T-cell (primary cell): ENCODE measurements around the gene GPER1. TPM values are rescaled to one million over a fixed set of nuclear protein-coding genes. Genes with fewer than 3 reads are reported as not detected.

ENCODE experiments used
- ATAC-seq, 4 experiments: fragments of 200-7000 bp in 3 of 4; fragments of 150-1000 bp in 1 of 4; cut with Tn5 transposase; replicated peaks in 1 of 4; 1 replicate in 3 of 4; 2 replicates in 1 of 4; pipeline ENCODE4 v1.10.0; 2021; ENCODE audit warnings: moderate library complexity in 3 of 4, mild to moderate bottlenecking in 2 of 4, moderate number of reproducible peaks in 1 of 4
- CTCF ChIA-PET, 2 donors: fragments of 300-600 bp; sonication (Branson Sonifier 250); formaldehyde crosslinking; loops; one replicate each; lab custom pipeline; 2022; ENCODE audit warnings: antibody characterized with exemption in 2 of 2; lab: Charles Lee
- POLR2A ChIA-PET, 2 donors: fragments of 300-600 bp; sonication (Branson Sonifier 250); formaldehyde crosslinking; loops; one replicate each; lab custom pipeline; 2022; ENCODE audit warnings: antibody characterized with exemption in 2 of 2; lab: Charles Lee
- DNase-seq, 35 experiments: peaks; one replicate each; pipeline versions ENCODE4 v3.0.0 to v3.0.0-alpha.2; 2013 to 2023
- H3K27ac ChIP-seq: one replicate; pipeline ENCODE4 v1.5.1; 2013; ENCODE audit warnings: low read length
- H3K27me3 ChIP-seq, 2 experiments: replicated peaks in 1 of 2; 1 replicate in 1 of 2; 2 replicates in 1 of 2; pipeline versions ENCODE4 v1.6.1 to v1.7.0; 2013; ENCODE audit warnings: low read length in 1 of 2, mixed read lengths in 1 of 2; ENCODE audit not compliant: control insufficient read depth in 2 of 2, insufficient read depth in 2 of 2; ENCODE audit errors: extremely low read depth in 1 of 2
- H3K36me3 ChIP-seq, 2 donors: 1 replicate in 1 of 2; 2 replicates in 1 of 2; pipeline versions ENCODE4 v1.6.1 to v1.7.0; 2013; ENCODE audit warnings: low read length in 1 of 2; ENCODE audit not compliant: control insufficient read depth in 2 of 2, insufficient read depth in 1 of 2; ENCODE audit errors: extremely low read depth in 1 of 2
- H3K4me1 ChIP-seq, 2 experiments: 1 replicate in 1 of 2; 2 replicates in 1 of 2; pipeline versions ENCODE4 v1.6.1 to v1.7.0; 2013; ENCODE audit warnings: low read length in 2 of 2, mixed read lengths in 1 of 2; ENCODE audit not compliant: insufficient read depth in 2 of 2, control insufficient read depth in 1 of 2; ENCODE audit errors: extremely low read depth in 1 of 2
- H3K4me3 ChIP-seq, 2 donors: 1 replicate in 1 of 2; 2 replicates in 1 of 2; pipeline versions ENCODE4 v1.5.1 to v1.7.0; 2013; ENCODE audit warnings: mild to moderate bottlenecking in 2 of 2, low read length in 1 of 2, moderate library complexity in 1 of 2; ENCODE audit not compliant: control insufficient read depth in 1 of 2; ENCODE audit errors: extremely low read depth in 1 of 2
- H3K9me3 ChIP-seq: 2 replicates; pipeline ENCODE4 v1.7.0; 2013
- H3K27ac Mint-ChIP-seq, 2 donors: one replicate each; pipeline ENCODE4 v1.8.0; 2020 to 2021; ENCODE audit warnings: mild to moderate bottlenecking in 2 of 2, mixed read lengths in 2 of 2
- H3K27me3 Mint-ChIP-seq, 2 donors: one replicate each; pipeline ENCODE4 v1.8.0; 2021 to 2022; ENCODE audit warnings: mixed read lengths in 2 of 2
- H3K36me3 Mint-ChIP-seq: one replicate; pipeline ENCODE4 v1.8.0; 2021; ENCODE audit warnings: mixed read lengths
- H3K4me1 Mint-ChIP-seq, 3 donors: one replicate each; pipeline ENCODE4 v1.8.0; 2020 to 2022; ENCODE audit warnings: mixed read lengths in 3 of 3, mild to moderate bottlenecking in 1 of 3
- H3K4me3 Mint-ChIP-seq, 3 donors: one replicate each; pipeline ENCODE4 v1.8.0; 2020 to 2022; ENCODE audit warnings: mild to moderate bottlenecking in 3 of 3, mixed read lengths in 3 of 3, moderate library complexity in 3 of 3
- H3K9me3 Mint-ChIP-seq, 3 donors: one replicate each; pipeline ENCODE4 v1.8.0; 2020 to 2022; ENCODE audit warnings: mixed read lengths in 3 of 3
- WGBS: methylation state at CpG from one replicate; pipeline ENCODE4 v1.1.5; 2013; ENCODE audit warnings: missing lambda C conversion rate; ENCODE audit not compliant: insufficient coverage; 5-methylcytosine and 5-hydroxymethylcytosine counted together
- total RNA-seq, 35 experiments: library from RNA in 6 of 35; stranded (reverse) in 6 of 35; fragments of 120-200 nt in 1 of 35; gene quantifications; one replicate each; pipeline versions ENCODE4 v1.2.1 to v1.2.4 and lab custom pipeline; 2013 to 2026

GPER1 gene
- total RNA-seq, 5 donors from 2014 or later (not counting 1 experiment from before 2014, with no cell fraction given) = 0.23 to 0.41 (median 0.26) TPM; not detected in 2

DNA sequence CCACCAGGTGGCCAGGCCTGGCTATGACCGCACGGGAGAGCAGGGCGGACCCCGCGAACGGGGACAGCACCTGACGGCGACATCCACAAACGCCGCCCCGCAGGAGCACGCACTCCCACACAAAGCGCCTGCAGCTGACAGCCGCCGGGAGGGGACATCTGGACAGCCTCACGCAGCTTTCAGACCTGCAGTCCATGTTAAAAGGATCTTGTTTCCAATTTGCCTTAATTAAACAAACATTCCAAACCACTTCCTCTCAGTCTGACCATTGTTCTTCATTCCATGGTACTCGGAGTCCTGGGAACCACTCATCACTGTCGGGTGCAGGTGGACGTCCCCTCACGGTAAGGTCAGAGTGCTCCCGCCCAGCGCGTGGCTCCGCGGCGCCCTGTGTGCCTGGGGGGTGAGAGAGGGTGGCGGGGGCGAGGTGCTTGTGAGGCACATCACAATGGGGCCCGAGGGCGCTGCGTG is 5.9 kb upstream of the GPER1 start:
- peaks cover 4 to 6% of the 10 kb centered on the region in 2 experiments for H3K4me1 ChIP-seq
- CTCF ChIA-PET = no interaction called here
- ATAC-seq = no peak
- no peaks in the 10 kb centered on the region for H3K9me3 ChIP-seq
- no peaks in the 10 kb centered on the region for H3K36me3 Mint-ChIP-seq
- no peaks in the 10 kb centered on the region for H3K9me3 Mint-ChIP-seq
- no peak for DNase-seq
- peaks cover 0 to 3% of the 10 kb centered on the region in 2 donors for H3K36me3 ChIP-seq
- POLR2A ChIA-PET = no interaction called here
- no peak overlapping the region for H3K27ac ChIP-seq
- H3K4me3 ChIP-seq = no peak overlapping the region
- peaks cover under 1 to 7% (median 3%) of the 10 kb centered on the region in 3 donors for H3K4me1 Mint-ChIP-seq
- H3K27me3 ChIP-seq = no peaks in the 10 kb centered on the region
- H3K4me3 Mint-ChIP-seq = no peak overlapping the region
- H3K27me3 Mint-ChIP-seq = no peaks in the 10 kb centered on the region
- no peak overlapping the region for H3K27ac Mint-ChIP-seq
- 90% methylated on average over 21 of the region's 31 CpGs for WGBS

DNA sequence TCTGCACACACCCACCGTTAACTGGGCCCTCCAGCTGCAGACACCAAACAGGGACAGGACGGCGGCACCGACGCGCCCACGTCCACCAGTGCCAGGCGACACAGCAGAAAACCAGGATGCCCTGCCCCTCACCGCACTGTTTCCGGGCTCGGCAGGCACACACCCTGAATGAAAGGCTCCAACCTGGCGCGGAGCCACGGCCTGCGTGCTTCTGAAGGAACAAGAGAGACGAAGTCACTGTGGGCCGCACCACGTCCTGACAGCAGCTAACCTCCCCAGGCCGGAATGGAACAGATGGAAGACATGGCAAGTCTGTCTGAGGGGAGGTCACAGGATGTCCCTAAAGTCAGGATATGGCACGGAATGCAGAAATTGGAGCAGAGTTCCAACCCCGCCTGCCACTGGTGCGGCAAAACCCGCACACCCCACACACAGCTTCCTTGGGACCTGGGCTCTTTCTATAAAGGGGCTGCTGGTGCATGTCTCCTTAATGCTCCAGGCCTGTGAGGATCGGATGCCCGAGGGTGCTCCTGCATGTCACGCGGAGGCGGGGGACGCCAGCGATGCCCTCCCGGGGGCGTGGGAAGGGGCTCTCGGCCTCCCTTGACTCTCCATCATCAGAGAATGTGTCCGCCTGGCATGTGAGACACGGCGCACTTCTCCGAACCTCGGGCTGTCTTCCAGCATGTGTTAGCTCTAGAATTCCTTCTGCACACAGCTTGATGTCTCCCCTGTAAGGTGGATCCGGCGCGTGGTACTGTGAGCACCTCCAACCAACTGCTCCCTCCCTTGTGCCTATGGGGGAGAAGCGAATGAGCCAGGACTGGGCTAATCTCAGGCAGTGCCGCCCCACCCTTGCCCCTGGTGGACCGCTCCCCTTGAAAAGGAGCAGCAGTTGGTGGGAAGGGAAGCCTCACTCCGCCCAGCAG is 3.9 kb upstream of the GPER1 start:
- POLR2A ChIA-PET = no interaction called here
- H3K4me3 Mint-ChIP-seq = no peak overlapping the region
- H3K27me3 Mint-ChIP-seq = no peaks in the 10 kb centered on the region
- no peaks in the 10 kb centered on the region for H3K36me3 Mint-ChIP-seq
- Histone ChIP-seq H3K4me3 (no peak overlapping the region), H3K27me3 (no peaks in the 10 kb centered on the region), H3K27ac (no peak overlapping the region), H3K36me3 (no peaks in the 10 kb centered on the region), H3K9me3 (no peaks in the 10 kb centered on the region), H3K4me1 (peaks cover 4 to 12% of the 10 kb centered on the region in 2 experiments)
- H3K4me1 Mint-ChIP-seq = peaks cover 9 to 10% (median 9%) of the 10 kb centered on the region in 3 donors
- no peak overlapping the region for H3K27ac Mint-ChIP-seq
- 92% methylated on average over 37 of the region's 45 CpGs for WGBS
- CTCF ChIA-PET = no interaction called here
- no peaks in the 10 kb centered on the region for H3K9me3 Mint-ChIP-seq
- ATAC-seq (no peak), DNase-seq (no peak)

DNA sequence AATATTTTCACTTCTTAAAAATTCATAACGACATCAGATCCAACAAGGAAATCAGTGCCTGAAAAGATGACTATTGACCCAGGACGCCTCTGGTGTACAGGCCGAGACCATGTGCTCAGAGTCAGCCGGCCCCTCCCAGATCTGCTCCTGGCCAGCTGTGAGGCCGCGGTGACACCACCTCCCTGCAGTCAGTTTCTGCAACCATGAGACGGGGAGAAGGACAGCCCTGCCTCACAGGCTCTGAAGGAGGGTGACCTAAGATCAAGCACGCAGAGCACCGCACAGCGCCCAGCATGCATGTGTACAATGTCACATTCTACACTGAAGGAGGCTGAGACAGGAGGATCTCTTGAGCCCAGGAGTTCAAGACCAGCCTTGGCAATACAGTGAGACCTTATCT is 2.6 kb upstream of the GPER1 start:
- Histone ChIP-seq H3K27ac (no peak overlapping the region), H3K4me3 (no peak overlapping the region), H3K4me1 (peaks cover 4 to 12% of the 10 kb centered on the region in 2 experiments), H3K9me3 (no peaks in the 10 kb centered on the region), H3K36me3 (no peaks in the 10 kb centered on the region), H3K27me3 (no peaks in the 10 kb centered on the region)
- no peak for DNase-seq
- Mint-ChIP-seq H3K4me3 (no peak overlapping the region), H3K4me1 (peaks cover 9 to 10% (median 9%) of the 10 kb centered on the region in 3 donors), H3K27me3 (no peaks in the 10 kb centered on the region), H3K36me3 (no peaks in the 10 kb centered on the region), H3K27ac (no peak overlapping the region), H3K9me3 (no peaks in the 10 kb centered on the region)
- ChIA-PET POLR2A (no interaction called here), CTCF (interaction anchor here in 1 of 2 donors (0.6 kb wide), 1 partner anchor 1024 kb away, joined by 3 read pairs; no protein-coding TSS in a partner anchor)
- WGBS = 100% methylated on average over 5 of the region's 10 CpGs
- ATAC-seq = no peak

DNA sequence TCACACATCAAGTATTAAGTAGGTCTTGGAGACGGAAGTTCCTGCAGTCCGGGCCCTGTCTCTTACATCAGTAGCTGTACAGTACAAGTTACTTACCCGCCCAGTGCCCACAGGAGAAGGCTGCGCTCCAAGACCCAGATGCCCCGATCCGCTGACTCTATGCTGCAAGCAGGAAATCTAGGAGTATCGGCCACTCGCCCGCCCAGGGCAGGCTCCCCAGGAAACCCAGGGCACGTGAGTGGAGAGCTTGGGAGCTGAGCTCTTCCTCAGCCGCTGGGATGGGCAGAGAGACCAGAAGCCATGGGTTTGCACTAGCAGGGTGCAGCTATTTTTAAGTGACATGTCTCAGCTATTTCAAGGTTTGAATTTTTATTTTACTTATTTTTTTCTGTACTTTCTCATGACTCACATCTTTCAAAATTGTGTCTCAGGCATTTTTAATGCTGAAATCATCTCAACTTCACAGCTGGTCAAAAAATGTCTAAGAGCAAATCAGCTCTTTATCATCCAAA is 1.9 kb upstream of the GPER1 start:
- Histone ChIP-seq H3K4me1 (peaks cover 4 to 12% of the 10 kb centered on the region in 2 experiments), H3K9me3 (no peaks in the 10 kb centered on the region), H3K27me3 (no peaks in the 10 kb centered on the region), H3K27ac (no peak overlapping the region), H3K36me3 (no peaks in the 10 kb centered on the region), H3K4me3 (no peak overlapping the region)
- DNase-seq (no peak), ATAC-seq (no peak)
- ChIA-PET CTCF (interaction anchor here (0.5 to 1.1 kb wide), 7 partner anchors 21 to 166 kb away, joined by 3 to 8 read pairs (median 4); a partner anchor contains a TSS), POLR2A (no interaction called here)
- 97% methylated on average over 8 of the region's 11 CpGs for WGBS
- Mint-ChIP-seq H3K36me3 (no peaks in the 10 kb centered on the region), H3K27ac (no peak overlapping the region), H3K4me1 (peaks cover 9 to 10% (median 9%) of the 10 kb centered on the region in 3 donors), H3K27me3 (no peaks in the 10 kb centered on the region), H3K4me3 (no peak overlapping the region), H3K9me3 (no peaks in the 10 kb centered on the region)

DNA sequence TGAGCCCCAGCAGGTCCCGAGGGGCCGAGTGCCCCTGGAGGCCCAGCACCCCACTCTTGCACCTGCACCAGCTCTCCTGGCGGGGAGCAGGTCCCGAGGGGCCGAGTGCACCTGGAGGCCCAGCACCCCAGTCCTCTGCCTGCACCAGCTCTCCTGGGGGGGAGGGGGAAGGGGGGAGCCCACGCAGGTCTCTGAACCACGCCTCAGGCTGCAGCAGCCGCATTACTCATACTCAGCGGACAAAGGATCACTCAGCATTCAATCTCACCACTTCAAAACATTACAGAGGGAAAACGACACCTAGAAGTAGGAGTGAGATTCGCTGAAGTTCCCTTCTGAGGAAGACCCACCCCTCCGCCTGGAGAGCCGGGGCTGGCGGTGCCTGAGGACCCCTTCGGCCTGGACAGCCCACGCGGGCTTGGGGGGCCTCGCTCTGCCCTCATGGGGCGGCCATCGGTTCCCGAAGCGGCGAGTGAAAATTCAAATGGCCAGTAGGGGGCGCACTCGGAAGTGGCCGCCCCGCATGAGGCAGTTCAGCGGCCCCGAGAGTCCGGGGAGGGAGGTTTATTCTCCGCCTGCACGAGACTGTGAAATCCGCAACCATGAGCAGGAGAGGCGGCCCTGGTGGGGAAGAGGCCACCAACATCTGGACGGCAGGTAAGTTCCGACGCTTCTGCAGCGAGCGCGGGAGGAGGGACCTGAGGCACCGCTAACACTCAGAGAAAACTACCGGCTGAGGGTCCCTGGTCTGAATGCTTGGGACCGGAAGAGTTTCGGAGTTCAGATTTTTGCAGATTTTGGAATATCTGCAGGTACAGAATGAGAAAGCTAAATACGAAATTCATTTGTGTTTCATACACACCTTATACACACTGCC is 1.1 kb upstream of the GPER1 start:
- ChIA-PET CTCF (interaction anchor here (0.5 to 1.1 kb wide), 7 partner anchors 20 to 113 kb away, joined by 3 to 8 read pairs (median 4); a partner anchor contains a TSS), POLR2A (no interaction called here)
- no peaks in the 10 kb centered on the region for H3K36me3 ChIP-seq
- no peaks in the 10 kb centered on the region for H3K27me3 Mint-ChIP-seq
- H3K36me3 Mint-ChIP-seq = peaks cover 1% of the 10 kb centered on the region
- no peaks in the 10 kb centered on the region for H3K27me3 ChIP-seq
- no peaks in the 10 kb centered on the region for H3K9me3 ChIP-seq
- H3K9me3 Mint-ChIP-seq = no peaks in the 10 kb centered on the region
- peak overlapping the region; percentile 65 to 73 (median 69) for H3K4me3 Mint-ChIP-seq
- H3K4me1 Mint-ChIP-seq = peaks cover 9 to 12% (median 10%) of the 10 kb centered on the region in 3 donors
- 11% methylated on average over 33 of the region's 45 CpGs for WGBS
- H3K27ac ChIP-seq = no peak overlapping the region
- ATAC-seq (peak; percentile 85 to 90 (median 86)), DNase-seq (peak; percentile 15 to 81 (median 64))
- H3K4me3 ChIP-seq = peak overlapping the region; percentile 28 to 62
- H3K4me1 ChIP-seq = peaks cover 4 to 12% of the 10 kb centered on the region in 2 experiments
- H3K27ac Mint-ChIP-seq = peak overlapping the region in 1 of 2 donors; percentile 44

DNA sequence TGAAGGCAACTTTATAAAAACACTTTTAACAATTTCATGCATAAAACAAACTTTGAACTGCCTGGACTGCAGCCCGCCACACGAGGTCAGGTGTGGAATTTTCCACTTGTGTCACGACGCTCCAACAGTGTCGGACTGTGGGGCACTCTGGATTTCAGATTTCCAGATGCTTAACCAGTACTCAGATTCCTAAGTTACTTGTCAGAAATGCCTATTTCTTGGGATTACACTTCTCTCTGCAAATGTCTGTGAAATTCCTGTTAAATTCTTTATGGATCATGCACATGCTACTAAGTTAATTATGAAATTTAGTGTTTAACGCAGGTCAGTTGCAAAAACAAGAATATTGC is 473 bp upstream of the GPER1 start:
- 84% methylated on average over 5 of the region's 6 CpGs for WGBS
- no peaks in the 10 kb centered on the region for H3K27me3 ChIP-seq
- Mint-ChIP-seq H3K4me3 (peak overlapping the region in 2 of 3 donors; percentile 69 to 73), H3K27ac (peak overlapping the region in 1 of 2 donors; percentile 48), H3K36me3 (peaks cover 4% of the 10 kb centered on the region), H3K4me1 (peaks cover 9 to 15% (median 10%) of the 10 kb centered on the region in 3 donors), H3K27me3 (no peaks in the 10 kb centered on the region), H3K9me3 (no peaks in the 10 kb centered on the region)
- ChIA-PET POLR2A (no interaction called here), CTCF (no interaction called here)
- H3K27ac ChIP-seq = no peak overlapping the region
- no peak for DNase-seq
- no peak for ATAC-seq
- H3K36me3 ChIP-seq = peaks cover 0 to 1% of the 10 kb centered on the region in 2 donors
- H3K9me3 ChIP-seq = no peaks in the 10 kb centered on the region
- peaks cover 4 to 12% of the 10 kb centered on the region in 2 experiments for H3K4me1 ChIP-seq
- H3K4me3 ChIP-seq = peak overlapping the region in 1 of 2 donors; percentile 62
